ENCODE data around the gene TNFRSF19. TPM values are rescaled to one million over a fixed set of nuclear protein-coding genes. Genes with fewer than 3 reads are reported as not detected.

Gene TNFRSF19
- total and polyA plus RNA-seq, 5 donors, result 15.6 to 50.8 (median 34.6) TPM

- no peak for DNase-seq
- Histone ChIP-seq H3K9me3 (ENCODE audit: control insufficient read depth, low read length) (no peaks in the 10 kb centered on the region), H3K4me3 (ENCODE audit: low read length) (no peak overlapping the region), H3K27me3 (ENCODE audit: control insufficient read depth, insufficient read depth) (no peaks in the 10 kb centered on the region), H3K27ac (ENCODE audit: low read length) (no peak overlapping the region), H3K4me1 (ENCODE audit: control insufficient read depth, insufficient read depth, low read length) (peaks cover 1% of the 10 kb centered on the region)
- 90% methylated on average over 3 of the region's 3 CpGs for WGBS
- intact Hi-C loops (cut with DNase I), result loop anchor here in 2 of 4 donors (10.0 kb wide), 2 partner anchors 133 to 167 kb away; partner anchors contain the start of gene TNFRSF19 (in 1 of the 2)
- ATAC-seq, result no peak
Measured at GRCh38 chr13:23707674-23708073, 137.5 kb downstream of the TNFRSF19 start.

- DNase-seq (peak in 1 of 3 donors; percentile 55), ATAC-seq (peak; percentile 69 to 81)
- no peaks in the 10 kb centered on the region for H3K27me3 ChIP-seq (ENCODE audit: control insufficient read depth, insufficient read depth)
- intact Hi-C loops (cut with DNase I), result loop anchor here in 2 of 4 donors (10.0 kb wide), 2 partner anchors 135 to 165 kb away; partner anchors contain the start of gene TNFRSF19 (in 1 of the 2)
- H3K4me3 ChIP-seq (ENCODE audit: low read length), result no peak overlapping the region
- no peak overlapping the region for H3K27ac ChIP-seq (ENCODE audit: low read length)
- no peaks in the 10 kb centered on the region for H3K4me1 ChIP-seq (ENCODE audit: control insufficient read depth, insufficient read depth, low read length)
- WGBS, result 55% methylated on average over 1 of the region's 1 CpG
- no peaks in the 10 kb centered on the region for H3K9me3 ChIP-seq (ENCODE audit: control insufficient read depth, low read length)
Measured at GRCh38 chr13:23709536-23709935, 139.3 kb downstream of the TNFRSF19 start.

GRCh38 chr13:23710366-23710765, 140.2 kb downstream of the TNFRSF19 start:
- WGBS, result 94% methylated on average over 1 of the region's 1 CpG
- H3K27ac ChIP-seq (ENCODE audit: low read length), result no peak overlapping the region
- H3K4me3 ChIP-seq (ENCODE audit: low read length), result no peak overlapping the region
- no peak for ATAC-seq
- H3K4me1 ChIP-seq (ENCODE audit: control insufficient read depth, insufficient read depth, low read length), result no peaks in the 10 kb centered on the region
- no peak for DNase-seq
- H3K9me3 ChIP-seq (ENCODE audit: control insufficient read depth, low read length), result no peaks in the 10 kb centered on the region
- no peaks in the 10 kb centered on the region for H3K27me3 ChIP-seq (ENCODE audit: control insufficient read depth, insufficient read depth)
- intact Hi-C loops (cut with DNase I), result no loop called here

- intact Hi-C loops (cut with DNase I), result no loop called here
Measured at GRCh38 chr13:23711355-23711754, 141.1 kb downstream of the TNFRSF19 start.

GRCh38 chr13:23714672-23715071, 144.5 kb downstream of the TNFRSF19 start:
- no peaks in the 10 kb centered on the region for H3K9me3 ChIP-seq (ENCODE audit: control insufficient read depth, low read length)
- 77% methylated on average over 5 of the region's 5 CpGs for WGBS

More at GRCh38 chr13:23711355-23711754, 141.1 kb downstream of the TNFRSF19 start:
- no peak overlapping the region for H3K4me3 ChIP-seq (ENCODE audit: low read length)
- 92% methylated on average over 3 of the region's 3 CpGs for WGBS
- DNase-seq (no peak), ATAC-seq (no peak)
- no peak overlapping the region for H3K27ac ChIP-seq (ENCODE audit: low read length)
- no peaks in the 10 kb centered on the region for H3K4me1 ChIP-seq (ENCODE audit: control insufficient read depth, insufficient read depth, low read length)
- H3K9me3 ChIP-seq (ENCODE audit: control insufficient read depth, low read length), result no peaks in the 10 kb centered on the region
- H3K27me3 ChIP-seq (ENCODE audit: control insufficient read depth, insufficient read depth), result no peaks in the 10 kb centered on the region

GRCh38 chr13:23715092-23715761, 145.0 kb downstream of the TNFRSF19 start:
- ATAC-seq, result peak in 1 of 2 donors; percentile 20
- Histone ChIP-seq H3K27me3 (ENCODE audit: control insufficient read depth, insufficient read depth) (no peaks in the 10 kb centered on the region), H3K27ac (ENCODE audit: low read length) (no peak overlapping the region), H3K4me1 (ENCODE audit: control insufficient read depth, insufficient read depth, low read length) (no peaks in the 10 kb centered on the region), H3K9me3 (ENCODE audit: control insufficient read depth, low read length) (no peaks in the 10 kb centered on the region), H3K4me3 (ENCODE audit: low read length) (no peak overlapping the region)
- WGBS, result 86% methylated on average over 19 of the region's 19 CpGs
- no peak for DNase-seq
- intact Hi-C loops (cut with DNase I), result loop anchor here in 2 of 4 donors (5.0 kb wide), 2 partner anchors 152 to 157 kb away; no protein-coding TSS in a partner anchor

More at GRCh38 chr13:23714672-23715071, 144.5 kb downstream of the TNFRSF19 start:
- Histone ChIP-seq H3K4me1 (ENCODE audit: control insufficient read depth, insufficient read depth, low read length) (no peaks in the 10 kb centered on the region), H3K4me3 (ENCODE audit: low read length) (no peak overlapping the region), H3K27me3 (ENCODE audit: control insufficient read depth, insufficient read depth) (no peaks in the 10 kb centered on the region), H3K27ac (ENCODE audit: low read length) (no peak overlapping the region)
- no peak for ATAC-seq
- DNase-seq, result no peak
- intact Hi-C loops (cut with DNase I), result loop anchor here in 2 of 4 donors (5.0 kb wide), 2 partner anchors 153 to 158 kb away; no protein-coding TSS in a partner anchor

- H3K4me1 ChIP-seq (ENCODE audit: control insufficient read depth, insufficient read depth, low read length), result no peaks in the 10 kb centered on the region
- H3K27ac ChIP-seq (ENCODE audit: low read length), result no peak overlapping the region
- H3K9me3 ChIP-seq (ENCODE audit: control insufficient read depth, low read length), result no peaks in the 10 kb centered on the region
- DNase-seq, result peak in 2 of 3 donors; percentile 65
- no peak overlapping the region for H3K4me3 ChIP-seq (ENCODE audit: low read length)
- intact Hi-C loops (cut with DNase I), result loop anchor here in 2 of 4 donors (5.0 kb wide), 2 partner anchors 152 to 157 kb away; no protein-coding TSS in a partner anchor
- ATAC-seq, result peak; percentile 47 to 66
- WGBS, result 87% methylated on average over 11 of the region's 11 CpGs
- H3K27me3 ChIP-seq (ENCODE audit: control insufficient read depth, insufficient read depth), result no peaks in the 10 kb centered on the region
Measured at GRCh38 chr13:23715762-23716235, 145.6 kb downstream of the TNFRSF19 start.

GRCh38 chr13:23716401-23716800, 146.2 kb downstream of the TNFRSF19 start:
- intact Hi-C loops (cut with DNase I), result loop anchor here in 2 of 4 donors (5.0 kb wide), 2 partner anchors 151 to 156 kb away; no protein-coding TSS in a partner anchor

GRCh38 chr13:23718996-23719395, 148.8 kb downstream of the TNFRSF19 start:
- no peaks in the 10 kb centered on the region for H3K27me3 ChIP-seq (ENCODE audit: control insufficient read depth, insufficient read depth)
- intact Hi-C loops (cut with DNase I), result loop anchor here in 2 of 4 donors (5.0 kb wide), 2 partner anchors 148 to 153 kb away; no protein-coding TSS in a partner anchor
- no peak overlapping the region for H3K27ac ChIP-seq (ENCODE audit: low read length)
- WGBS, result 26% methylated on average over 2 of the region's 2 CpGs
- no peak overlapping the region for H3K4me3 ChIP-seq (ENCODE audit: low read length)
- ATAC-seq (no peak), DNase-seq (no peak)
- H3K4me1 ChIP-seq (ENCODE audit: control insufficient read depth, insufficient read depth, low read length), result peaks cover 3% of the 10 kb centered on the region
- no peaks in the 10 kb centered on the region for H3K9me3 ChIP-seq (ENCODE audit: control insufficient read depth, low read length)

More at GRCh38 chr13:23716401-23716800, 146.2 kb downstream of the TNFRSF19 start:
- no peaks in the 10 kb centered on the region for H3K9me3 ChIP-seq (ENCODE audit: control insufficient read depth, low read length)
- H3K4me1 ChIP-seq (ENCODE audit: control insufficient read depth, insufficient read depth, low read length), result no peaks in the 10 kb centered on the region
- peak in 1 of 2 donors; percentile 12 for ATAC-seq
- no peaks in the 10 kb centered on the region for H3K27me3 ChIP-seq (ENCODE audit: control insufficient read depth, insufficient read depth)
- no peak overlapping the region for H3K27ac ChIP-seq (ENCODE audit: low read length)
- WGBS, result 99% methylated on average over 2 of the region's 2 CpGs
- H3K4me3 ChIP-seq (ENCODE audit: low read length), result no peak overlapping the region
- no peak for DNase-seq

GRCh38 chr13:23722726-23723453, 152.7 kb downstream of the TNFRSF19 start:
- intact Hi-C loops (cut with DNase I), result loop anchor here in 1 of 4 donors (10.0 kb wide), 1 partner anchor 142 kb away; no protein-coding TSS in a partner anchor
- Histone ChIP-seq H3K27ac (ENCODE audit: low read length) (no peak overlapping the region), H3K4me3 (ENCODE audit: low read length) (no peak overlapping the region), H3K27me3 (ENCODE audit: control insufficient read depth, insufficient read depth) (no peaks in the 10 kb centered on the region), H3K4me1 (ENCODE audit: control insufficient read depth, insufficient read depth, low read length) (peaks cover 8% of the 10 kb centered on the region), H3K9me3 (ENCODE audit: control insufficient read depth, low read length) (no peaks in the 10 kb centered on the region)
- no peak for DNase-seq
- WGBS, result 80% methylated on average over 6 of the region's 6 CpGs
- no peak for ATAC-seq

Data from right cardiac atrium (tissue), 5 donors.